ENCODE results near the gene FOXP1.

DNA sequence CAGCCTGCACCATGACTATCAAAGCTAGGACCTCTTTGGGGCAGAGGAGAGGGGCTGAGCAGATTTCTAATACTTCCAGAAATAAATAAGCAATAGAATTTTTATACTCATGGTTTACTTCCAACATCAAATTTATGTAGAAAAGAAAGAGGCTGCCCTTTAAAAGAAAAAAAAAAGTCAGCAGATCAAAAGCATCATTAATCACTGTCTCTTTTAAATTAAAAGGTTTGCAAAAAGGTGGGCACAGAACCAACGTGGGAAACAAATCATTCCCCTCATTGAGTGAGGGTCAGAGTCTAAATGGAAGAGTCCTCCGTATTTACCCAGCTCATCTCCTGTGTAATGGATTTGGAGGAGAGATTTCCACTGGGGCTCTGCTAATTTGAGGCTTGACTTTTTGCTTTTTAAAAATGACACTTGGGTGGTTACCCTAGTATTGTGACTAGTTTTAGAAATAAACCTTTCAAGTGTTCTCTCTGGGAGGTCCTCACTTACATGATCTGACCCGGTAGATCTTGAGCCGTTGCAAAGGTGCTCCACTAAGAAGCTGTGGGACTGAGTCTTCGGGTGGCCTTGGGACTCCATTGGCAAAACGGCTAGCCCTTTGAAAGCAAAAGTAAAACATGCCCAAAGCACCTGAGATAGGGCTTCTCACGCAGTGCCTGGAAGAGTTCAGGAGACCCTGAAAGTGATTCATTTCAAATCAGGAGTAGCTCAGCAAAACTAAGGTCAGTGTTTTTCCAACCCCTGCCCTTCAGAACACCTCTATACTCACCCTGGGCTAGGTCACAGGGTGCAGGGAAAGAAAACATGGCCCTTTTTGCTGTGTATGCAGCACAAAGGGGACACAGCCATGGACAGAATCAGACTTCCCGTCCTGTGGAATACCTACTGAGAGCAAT, 320.9 kb downstream of the FOXP1 start:
- no peak for TF ChIP-seq TBP (CRISPR knock-in tag; IDR thresholded peaks at IDR 0.05)
- TF ChIP-seq SRF (IDR thresholded peaks at IDR 0.05; ENCODE audit: low read depth, low read length) = no peak
- TF ChIP-seq ETV5 (CRISPR knock-in tag; IDR thresholded peaks at IDR 0.05; ENCODE audit: borderline replicate concordance) = no peak
